GF-D8 (cell line): ENCODE results near the gene SCUBE3.

Source experiments
- DNase-seq: peaks from one replicate; lab custom pipeline; 2025; lab: John Stamatoyannopoulos, UW

The SCUBE3 gene

GRCh38 chr6:35272005-35272404 lies 58.2 kb downstream of the SCUBE3 start:
- no peak for DNase-seq

GRCh38 chr6:35273822-35274559 lies 60.2 kb downstream of the SCUBE3 start:
- no peak for DNase-seq

- DNase-seq: no peak
These were observed 62.0 kb downstream of the SCUBE3 start for GRCh38 chr6:35275744-35276260.

- DNase-seq: no peak
These were observed 65.0 kb downstream of the SCUBE3 start for GRCh38 chr6:35278708-35279107.

GRCh38 chr6:35280903-35281302 lies 67.1 kb downstream of the SCUBE3 start:
- DNase-seq: no peak

- DNase-seq: no peak
These were observed 68.7 kb downstream of the SCUBE3 start for GRCh38 chr6:35282472-35282871.

- no peak for DNase-seq
These were observed 69.6 kb downstream of the SCUBE3 start for GRCh38 chr6:35283361-35283760.

- no peak for DNase-seq
These were observed 74.1 kb downstream of the SCUBE3 start for GRCh38 chr6:35287671-35288396.

- no peak for DNase-seq
These were observed 75.1 kb downstream of the SCUBE3 start for GRCh38 chr6:35288834-35289233.

GRCh38 chr6:35291491-35291890 lies 77.7 kb downstream of the SCUBE3 start:
- DNase-seq: no peak

- no peak for DNase-seq
These were observed 78.7 kb downstream of the SCUBE3 start for GRCh38 chr6:35292494-35292893.

GRCh38 chr6:35293681-35294080 lies 79.9 kb downstream of the SCUBE3 start:
- DNase-seq: no peak

- no peak for DNase-seq
These were observed 80.7 kb downstream of the SCUBE3 start for GRCh38 chr6:35294308-35294945.

- no peak for DNase-seq
These were observed 81.3 kb downstream of the SCUBE3 start for GRCh38 chr6:35295036-35295435.

GRCh38 chr6:35295521-35296315 lies 82.0 kb downstream of the SCUBE3 start:
- DNase-seq: no peak

- DNase-seq: peak; percentile 41
These were observed 83.3 kb downstream of the SCUBE3 start for GRCh38 chr6:35296931-35297600.

GRCh38 chr6:35297601-35298481 lies 84.1 kb downstream of the SCUBE3 start, which contains the start of gene DEF6:
TSS of gene DEF6 (plus strand) at chr6:35297818. CDS start at chr6:35297857, 39 bp downstream.
- peak; percentile 84 for DNase-seq

- no peak for DNase-seq
These were observed 84.9 kb downstream of the SCUBE3 start for GRCh38 chr6:35298625-35299140.

GRCh38 chr6:35299674-35300073 lies 85.9 kb downstream of the SCUBE3 start:
- DNase-seq: peak; percentile 75

GRCh38 chr6:35300848-35301247 lies 87.1 kb downstream of the SCUBE3 start:
- DNase-seq: peak; percentile 22
